GM18951 (cell line): Measurements from ENCODE around the gene DEFB123.

ENCODE experiments used
- POLR2A ChIP-seq: IDR thresholded peaks from 4 replicates; pipeline ENCODE4 v1.6.1; 2011; ENCODE audit warnings: mild to moderate bottlenecking; ENCODE audit not compliant: insufficient read length, insufficient read depth; ENCODE audit errors: extremely low read depth
- in situ Hi-C: fragments of 300-500 bp; cut with MboI; formaldehyde crosslinking; loops from one replicate; pipeline ENCODE4 v1.12.0; 2022; ENCODE audit warnings: low sequenced_read_pairs, mixed read lengths, inconsistent platforms; ENCODE audit not compliant: unreplicated experiment

The DEFB123 gene

DNA sequence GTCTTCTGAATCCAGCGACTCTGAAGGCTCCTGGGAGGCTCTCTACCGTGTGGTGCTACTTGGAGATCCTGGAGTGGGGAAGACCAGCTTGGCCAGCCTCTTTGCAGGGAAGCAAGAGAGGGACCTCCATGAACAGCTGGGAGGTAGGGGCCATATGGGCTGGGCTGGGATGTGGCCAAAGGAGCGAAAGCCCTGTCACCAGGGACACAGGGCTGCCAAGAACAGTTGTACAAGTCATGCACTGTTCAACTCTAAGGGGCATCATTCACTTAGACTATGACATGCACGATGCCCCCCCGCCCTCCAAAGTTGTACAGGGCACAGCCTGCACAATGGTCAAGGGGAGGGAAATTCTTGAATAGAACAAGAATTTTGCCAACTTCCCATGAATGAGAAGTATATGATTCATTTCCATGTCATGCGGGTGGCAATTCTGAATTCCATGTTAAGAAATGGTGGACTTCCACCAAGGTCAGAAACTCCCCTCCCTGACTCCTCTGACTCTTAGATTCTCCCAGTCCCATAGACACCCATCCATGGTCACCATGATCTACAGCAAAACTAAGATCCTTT is 36.3 kb downstream of the DEFB123 start:
- in situ Hi-C loops, result no loop called here
- no peak for TF ChIP-seq POLR2A

- in situ Hi-C loops, result no loop called here
- TF ChIP-seq POLR2A, result no peak
Measured at GRCh38 chr20:31484001-31484400, 43.6 kb downstream of the DEFB123 start.

DNA sequence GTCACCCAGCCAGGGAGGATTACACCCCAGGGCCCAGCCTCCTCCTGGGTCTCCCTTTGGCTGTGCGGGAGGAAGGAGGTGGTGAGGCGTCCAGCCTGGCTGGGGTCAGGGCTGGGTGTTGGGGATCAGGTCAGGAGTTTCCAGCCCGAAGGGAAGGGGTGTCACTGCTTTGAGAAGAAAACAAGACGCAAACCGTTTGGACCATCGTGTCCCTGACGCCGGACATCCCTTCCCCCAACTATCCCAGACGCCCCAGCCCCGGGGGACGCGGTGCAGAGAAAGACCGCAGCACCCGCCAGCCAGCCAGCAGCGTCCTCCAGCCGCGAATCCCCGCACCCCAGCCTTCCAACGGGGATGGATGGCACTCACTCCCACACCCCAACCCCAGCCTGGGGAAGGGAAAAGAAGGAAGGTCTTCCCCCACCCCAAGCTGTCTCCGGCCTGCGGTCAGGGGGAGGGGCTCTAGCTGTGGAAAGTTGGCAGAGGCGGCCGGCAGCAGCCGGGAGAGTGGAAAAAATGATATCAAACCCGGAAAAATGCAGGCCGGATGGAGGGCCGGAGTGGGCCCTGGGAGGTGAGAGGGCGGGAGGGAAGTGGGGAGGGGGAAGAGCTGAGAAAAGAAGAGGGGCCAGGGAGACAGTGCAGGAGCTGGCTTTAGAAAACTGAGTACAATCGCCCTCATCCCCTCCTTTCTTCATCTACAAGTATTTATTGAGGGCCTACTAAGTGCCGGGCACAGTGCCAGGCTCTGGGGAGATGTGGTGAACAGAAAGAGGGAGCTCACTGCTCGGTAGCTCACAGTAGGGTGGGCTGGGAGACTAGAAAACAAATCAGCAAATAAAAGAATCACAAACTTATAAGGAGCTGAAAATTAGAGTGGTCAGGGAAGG is 45.3 kb downstream of the DEFB123 start:
- in situ Hi-C loops, result no loop called here
- no peak for TF ChIP-seq POLR2A

DNA sequence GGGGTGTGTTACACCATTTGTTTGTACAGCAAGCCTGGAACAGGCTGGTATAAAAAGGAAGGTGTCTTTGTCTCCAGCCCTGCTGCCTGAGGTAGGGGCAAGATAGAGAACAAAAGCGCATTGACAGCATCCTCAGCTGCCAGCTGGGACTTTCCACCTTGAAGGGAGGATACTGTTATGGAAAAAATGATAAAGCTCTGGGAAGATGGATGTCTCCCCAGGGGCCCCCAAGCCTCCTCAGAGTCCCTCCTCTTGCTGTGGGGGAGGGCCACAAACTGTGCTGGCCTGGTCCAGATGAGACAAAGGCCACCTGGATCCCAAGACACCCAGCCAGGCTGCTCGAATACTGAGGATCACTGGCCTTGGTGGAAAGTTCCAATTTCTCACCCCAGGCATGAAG is 47.7 kb downstream of the DEFB123 start:
- in situ Hi-C loops, result no loop called here
- TF ChIP-seq POLR2A, result no peak

DNA sequence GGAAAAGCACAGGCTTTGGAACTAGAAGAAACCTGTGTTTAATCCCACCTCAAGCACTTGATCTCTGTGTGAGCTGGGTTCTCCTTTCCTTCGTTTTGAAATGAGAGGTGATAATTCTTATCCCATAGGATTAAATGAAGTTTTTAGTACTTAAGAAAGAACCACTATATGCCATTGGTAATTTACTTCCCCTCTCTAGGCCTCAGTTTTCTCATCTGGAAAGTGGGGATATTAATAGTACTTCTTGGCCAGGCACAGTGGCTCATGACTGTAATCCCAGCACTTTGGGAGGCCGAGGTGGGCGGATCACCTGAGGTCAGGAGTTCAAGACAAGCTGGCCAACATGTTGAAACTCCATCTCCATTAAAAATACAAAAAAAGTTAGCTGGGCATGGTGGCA is 48.7 kb downstream of the DEFB123 start:
- in situ Hi-C loops, result no loop called here

GRCh38 chr20:31490752-31491151 is 50.3 kb downstream of the DEFB123 start:
- in situ Hi-C loops, result no loop called here
- no peak for TF ChIP-seq POLR2A

More for the DNA sequence above, 48.7 kb downstream of the DEFB123 start:
- no peak for TF ChIP-seq POLR2A

- in situ Hi-C loops, result no loop called here
- TF ChIP-seq POLR2A, result no peak
Measured at GRCh38 chr20:31494131-31494530, 53.7 kb downstream of the DEFB123 start.

GRCh38 chr20:31496761-31497295 is 56.4 kb downstream of the DEFB123 start:
- in situ Hi-C loops, result no loop called here
- no peak for TF ChIP-seq POLR2A

- no peak for TF ChIP-seq POLR2A
- in situ Hi-C loops, result no loop called here
Measured at GRCh38 chr20:31497838-31498540, 57.6 kb downstream of the DEFB123 start.
